Heart left ventricle (tissue), 13 donors: ENCODE data around the gene SCLY.

ENCODE experiments used
- CTCF ChIP-seq, 12 donors: fragments of 200-600 bp; sonication (generic) in 4 of 12; IDR thresholded peaks; one replicate each; pipeline versions ENCODE4 v1.5.0 to v1.8.0; 2018 to 2022; ENCODE audit warnings: antibody characterized with exemption in 12 of 12, mild to moderate bottlenecking in 5 of 12
- POLR2A ChIP-seq, 2 donors: fragments of 450-650 bp; IDR thresholded peaks; one replicate each; pipeline ENCODE4 v1.6.1; 2017; ENCODE audit warnings: antibody characterized with exemption in 2 of 2, mild to moderate bottlenecking in 2 of 2, moderate library complexity in 2 of 2
- donor health status: ischemic (EF 13 %, LVEDD 7.1; RV severe dilation, severe dysfunction).
- donor health status: DM: no; HTN: yes; CAD: no.
- donor health status: DM: no; HTN: no; CAD: no.
- donor health status: ischemic (EF 25% LVEDD 6.9; RV normal size, moderate dysfunction).
- donor health status: ischemic (EF 25% LVEDD 5.7; RV mildly dilated, moderate dysfunction).
- donor health status: ischemic (EF 35%, LVEDD 5.7; RV mildly dilated, moderate dysfunction).
- donor health status: nonischemic (EF 11% LVEDD 7.7; RV severe dilation, severe dysfunction).
- donor health status: DM: yes; HTN: yes; CAD: no.
- donor health status: PGD.
- donor health status: ischemic (EF 29% LVEDD 5.4; RV normal size, mild dysfunction).
- donor health status: nonischemic (EF 23%, LVEDD 6.1; RV moderate dilation, normal function).

GRCh38 chr2:238053191-238053776 is 7.5 kb upstream of the SCLY start:
- TF ChIP-seq POLR2A (IDR thresholded peaks at IDR 0.05) (no peak), CTCF (IDR thresholded peaks at IDR 0.05) (no peak)
